Neural progenitor cell (in vitro differentiated cells): Measurements from ENCODE around the gene LMBR1. TPM values are rescaled to one million over a fixed set of nuclear protein-coding genes. Genes with fewer than 3 reads are reported as not detected.

Experiments
- DNase-seq: peaks from one replicate; pipeline ENCODE4 v3.0.0-alpha.2; 2016; ENCODE audit warnings: low spot score
- H2AFZ ChIP-seq: fragments of 200-600 bp; sonication (generic); replicated peaks from 2 replicates; pipeline ENCODE4 v1.6.1; 2016; ENCODE audit warnings: antibody characterized with exemption
- H3F3A ChIP-seq: fragments of 200-600 bp; sonication (generic); 2 replicates; pipeline ENCODE4 v1.6.1; 2016; ENCODE audit warnings: antibody characterized with exemption, low read depth
- H3K27ac ChIP-seq: fragments of 200-600 bp; sonication (generic); 2 replicates; pipeline ENCODE4 v1.5.1; 2016; ENCODE audit warnings: mild to moderate bottlenecking
- H3K27me3 ChIP-seq: fragments of 200-600 bp; sonication (generic); 2 replicates; pipeline ENCODE4 v1.6.1; 2016; ENCODE audit warnings: mild to moderate bottlenecking, moderate library complexity
- H3K36me3 ChIP-seq: fragments of 200-600 bp; sonication (generic); 2 replicates; pipeline ENCODE4 v1.5.1; 2016
- H3K4me1 ChIP-seq: fragments of 200-600 bp; sonication (generic); 2 replicates; pipeline ENCODE4 v1.6.1; 2016; ENCODE audit warnings: mixed run types
- H3K4me2 ChIP-seq: fragments of 200-600 bp; sonication (generic); 2 replicates; pipeline ENCODE4 v1.6.1; 2016
- H3K4me3 ChIP-seq: fragments of 200-600 bp; sonication (generic); 2 replicates; pipeline ENCODE4 v1.5.1; 2016
- H3K79me2 ChIP-seq: fragments of 200-600 bp; sonication (generic); 2 replicates; pipeline ENCODE4 v1.6.1; 2016; ENCODE audit warnings: low read depth
- H3K9ac ChIP-seq: fragments of 200-600 bp; sonication (generic); 2 replicates; pipeline ENCODE4 v1.6.1; 2016
- H3K9me3 ChIP-seq: fragments of 200-600 bp; sonication (generic); 2 replicates; pipeline ENCODE4 v1.5.1; 2016; ENCODE audit warnings: low read depth
- H4K20me1 ChIP-seq: fragments of 200-600 bp; sonication (generic); 2 replicates; pipeline ENCODE4 v1.6.1; 2016; ENCODE audit warnings: low read depth
- H3K27ac Mint-ChIP-seq: 3 replicates; pipeline ENCODE4 v1.8.0; 2021; ENCODE audit warnings: mixed read lengths
- H3K27me3 Mint-ChIP-seq: 2 replicates; pipeline ENCODE4 v1.8.0; 2022; ENCODE audit warnings: low read depth, mild to moderate bottlenecking, inconsistent platforms, moderate library complexity, mixed read lengths; ENCODE audit not compliant: insufficient read depth
- H3K36me3 Mint-ChIP-seq: 3 replicates; pipeline ENCODE4 v1.8.0; 2021; ENCODE audit warnings: mixed read lengths
- H3K4me1 Mint-ChIP-seq: 3 replicates; pipeline ENCODE4 v1.8.0; 2021; ENCODE audit warnings: mixed read lengths
- H3K4me3 Mint-ChIP-seq: 3 replicates; pipeline ENCODE4 v1.8.0; 2021; ENCODE audit warnings: mild to moderate bottlenecking, moderate library complexity, mixed read lengths
- H3K9me3 Mint-ChIP-seq: 3 replicates; pipeline ENCODE4 v1.8.0; 2020; ENCODE audit warnings: mixed read lengths
- CTCF ChIP-seq: fragments of 200-600 bp; sonication (generic); IDR thresholded peaks from 2 replicates; pipeline ENCODE4 v1.5.1; 2017; ENCODE audit warnings: antibody characterized with exemption, mild to moderate bottlenecking
- EZH2 ChIP-seq: fragments of 200-600 bp; sonication (generic); IDR thresholded peaks from 2 replicates; pipeline ENCODE4 v1.6.1; 2017; ENCODE audit warnings: antibody characterized with exemption, mild to moderate bottlenecking, moderate library complexity
- EZH2phosphoT487 ChIP-seq: fragments of 200-600 bp; sonication (generic); IDR thresholded peaks from 2 replicates; pipeline ENCODE4 v1.6.1; 2017; ENCODE audit warnings: antibody characterized with exemption
- total RNA-seq: library from RNA; depleted of rRNA; stranded (reverse); fragments of >200 nt; gene quantifications from 2 replicates; pipeline ENCODE4 v1.2.3, GENCODE V29; 2015; ENCODE audit warnings: low replicate concordance

LMBR1 gene
- total RNA-seq, 1 donor from 2014 or later: 58.1 TPM

DNA sequence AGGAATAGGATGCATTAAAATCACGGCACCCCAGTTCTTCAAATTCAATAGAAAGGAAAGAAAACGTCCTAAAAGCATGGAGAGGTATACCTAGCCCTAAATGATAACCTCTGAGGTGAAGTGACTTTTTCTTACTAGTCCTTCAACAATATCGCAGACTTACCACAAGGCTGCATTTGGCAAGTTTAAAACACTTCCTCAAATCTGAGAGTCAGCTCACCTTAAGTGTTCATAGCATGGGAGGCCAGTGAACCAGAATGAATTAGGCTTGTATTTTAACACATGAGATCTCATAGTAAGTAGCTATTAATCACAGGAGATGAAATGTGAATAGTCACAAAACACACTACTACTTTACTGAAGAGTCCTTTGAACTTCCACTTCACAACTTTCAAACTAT is 128.2 kb downstream of the LMBR1 start:
- Histone ChIP-seq H3K9me3 (no peaks in the 10 kb centered on the region), H2AFZ (no peak overlapping the region), H3K4me3 (no peak overlapping the region), H3K4me1 (no peaks in the 10 kb centered on the region), H3K36me3 (peaks cover 4% of the 10 kb centered on the region), H3K4me2 (no peak overlapping the region), H3K9ac (no peak overlapping the region), H3K79me2 (no peaks in the 10 kb centered on the region), H4K20me1 (no peaks in the 10 kb centered on the region), H3K27me3 (no peaks in the 10 kb centered on the region), H3K27ac (no peak overlapping the region), H3F3A (peaks cover 7% of the 10 kb centered on the region)
- peaks cover 13% of the 10 kb centered on the region for H3K36me3 Mint-ChIP-seq
- no peak overlapping the region for H3K4me3 Mint-ChIP-seq
- H3K27me3 Mint-ChIP-seq: peaks cover 2% of the 10 kb centered on the region
- H3K27ac Mint-ChIP-seq: no peak overlapping the region
- no peak for TF ChIP-seq CTCF
- TF ChIP-seq EZH2: no peak
- no peak for TF ChIP-seq EZH2phosphoT487
- peaks cover 2% of the 10 kb centered on the region for H3K4me1 Mint-ChIP-seq
- H3K9me3 Mint-ChIP-seq: no peaks in the 10 kb centered on the region
- no peak for DNase-seq

GRCh38 chr7:156764016-156764669 is 128.8 kb downstream of the LMBR1 start:
- Histone ChIP-seq H3F3A (peaks cover 7% of the 10 kb centered on the region), H2AFZ (no peak overlapping the region), H3K9me3 (no peaks in the 10 kb centered on the region), H4K20me1 (no peaks in the 10 kb centered on the region), H3K4me3 (no peak overlapping the region), H3K9ac (no peak overlapping the region), H3K36me3 (peaks cover 4% of the 10 kb centered on the region), H3K27ac (no peak overlapping the region), H3K4me1 (no peaks in the 10 kb centered on the region), H3K4me2 (no peak overlapping the region), H3K79me2 (no peaks in the 10 kb centered on the region), H3K27me3 (no peaks in the 10 kb centered on the region)
- no peak overlapping the region for H3K27ac Mint-ChIP-seq
- H3K36me3 Mint-ChIP-seq: peaks cover 16% of the 10 kb centered on the region
- no peak overlapping the region for H3K4me3 Mint-ChIP-seq
- DNase-seq: peak; percentile 75
- peaks cover 2% of the 10 kb centered on the region for H3K4me1 Mint-ChIP-seq
- H3K27me3 Mint-ChIP-seq: peaks cover 2% of the 10 kb centered on the region
- TF ChIP-seq CTCF (peak; percentile 89), EZH2phosphoT487 (no peak), EZH2 (no peak)
- H3K9me3 Mint-ChIP-seq: no peaks in the 10 kb centered on the region

- DNase-seq: no peak
Observed at GRCh38 chr7:156759579-156760202, 133.3 kb downstream of the LMBR1 start.

More at GRCh38 chr7:156759579-156760202, 133.3 kb downstream of the LMBR1 start:
- Mint-ChIP-seq H3K9me3 (no peaks in the 10 kb centered on the region), H3K4me1 (peaks cover 2% of the 10 kb centered on the region), H3K4me3 (no peak overlapping the region), H3K27ac (no peak overlapping the region), H3K36me3 (peaks cover 23% of the 10 kb centered on the region), H3K27me3 (no peaks in the 10 kb centered on the region)
- no peak overlapping the region for H3K9ac ChIP-seq
- H3K79me2 ChIP-seq: no peaks in the 10 kb centered on the region
- H3F3A ChIP-seq: peaks cover 5% of the 10 kb centered on the region
- H3K27me3 ChIP-seq: no peaks in the 10 kb centered on the region
- no peak overlapping the region for H2AFZ ChIP-seq
- TF ChIP-seq EZH2phosphoT487 (no peak), CTCF (no peak), EZH2 (no peak)
- H3K9me3 ChIP-seq: no peaks in the 10 kb centered on the region
- H3K4me3 ChIP-seq: no peak overlapping the region
- H3K4me2 ChIP-seq: no peak overlapping the region
- H3K4me1 ChIP-seq: no peaks in the 10 kb centered on the region
- no peaks in the 10 kb centered on the region for H4K20me1 ChIP-seq
- H3K27ac ChIP-seq: no peak overlapping the region
- peaks cover 4% of the 10 kb centered on the region for H3K36me3 ChIP-seq
